ENCODE data around the gene SYNPO2.

Gene SYNPO2

DNA sequence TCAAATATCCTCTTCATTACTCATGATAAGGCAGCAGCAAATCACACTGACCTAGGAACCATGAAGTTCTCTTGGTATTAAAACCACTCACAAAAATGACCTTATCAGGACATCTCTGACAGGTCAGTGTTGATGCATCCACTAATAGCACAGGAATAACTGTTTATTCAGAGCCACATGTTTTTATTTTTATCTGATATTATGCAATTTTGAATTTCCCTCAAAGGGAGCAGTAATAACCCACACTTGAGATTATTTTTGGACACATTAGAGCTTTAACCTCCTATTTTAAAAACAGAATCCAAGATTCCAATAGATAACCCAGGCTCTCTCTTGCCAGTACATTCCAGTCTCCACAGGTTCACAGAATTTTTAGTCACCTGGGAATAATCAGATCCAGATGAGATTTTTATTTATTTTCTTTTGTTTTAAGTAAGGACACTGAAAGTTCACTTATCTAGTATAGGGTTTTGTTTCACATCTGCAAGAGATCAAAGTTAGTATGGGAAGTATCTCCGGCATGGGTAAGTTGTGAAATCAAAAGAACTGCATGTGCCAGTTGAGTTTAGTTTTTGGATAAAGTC lies 210.7 kb downstream of the SYNPO2 start:
- Histone ChIP-seq H3K36me3 (ENCODE audit: control insufficient read depth, insufficient read depth, low read length) (no peaks in the 10 kb centered on the region), H3K9me3 (ENCODE audit: control insufficient read depth, insufficient read depth, low read length) (no peaks in the 10 kb centered on the region), H3K4me1 (ENCODE audit: control insufficient read depth, insufficient read depth, low read length) (no peaks in the 10 kb centered on the region; the same call in 1 of the 2 replicates), H3K27me3 (ENCODE audit: control insufficient read depth, insufficient read depth, low read length) (no peaks in the 10 kb centered on the region), H3K4me3 (ENCODE audit: low read length) (no peak overlapping the region), H3K27ac (ENCODE audit: low read length) (no peak overlapping the region)
- no peak for DNase-seq (ENCODE audit: low read depth, low spot score)
- WGBS (ENCODE audit: insufficient coverage, insufficient read length) = no CpG with 5 or more reads among the region's 1 CpG

DNA sequence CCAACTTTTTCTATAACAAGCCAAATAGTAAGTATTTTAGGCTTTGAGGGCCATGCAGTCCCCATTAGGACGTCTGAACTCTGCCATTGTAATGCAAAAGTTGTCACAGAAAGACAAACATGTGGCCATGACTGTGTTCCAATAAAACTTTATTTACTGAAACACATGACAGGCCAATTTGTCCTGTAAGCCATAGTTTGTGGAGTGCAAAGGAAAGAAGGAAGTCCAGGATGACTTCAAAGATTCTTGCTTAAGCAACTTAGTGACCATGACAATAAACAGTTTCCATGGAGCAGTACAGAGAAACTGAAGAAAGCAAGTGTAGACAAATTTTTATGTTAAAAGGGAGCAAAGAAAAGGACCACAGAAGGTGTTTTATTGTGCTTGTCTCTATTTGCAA lies 212.0 kb downstream of the SYNPO2 start:
- no peak for DNase-seq (ENCODE audit: low read depth, low spot score)
- WGBS (ENCODE audit: insufficient coverage, insufficient read length) = no CpG with 5 or more reads among the region's 1 CpG
- H3K27ac ChIP-seq (ENCODE audit: low read length) = no peak overlapping the region
- no peaks in the 10 kb centered on the region for H3K27me3 ChIP-seq (ENCODE audit: control insufficient read depth, insufficient read depth, low read length)
- H3K4me1 ChIP-seq (ENCODE audit: control insufficient read depth, insufficient read depth, low read length) = no peaks in the 10 kb centered on the region; the same call in 1 of the 2 replicates
- no peaks in the 10 kb centered on the region for H3K36me3 ChIP-seq (ENCODE audit: control insufficient read depth, insufficient read depth, low read length)
- no peaks in the 10 kb centered on the region for H3K9me3 ChIP-seq (ENCODE audit: control insufficient read depth, insufficient read depth, low read length)
- H3K4me3 ChIP-seq (ENCODE audit: low read length) = no peak overlapping the region

DNA sequence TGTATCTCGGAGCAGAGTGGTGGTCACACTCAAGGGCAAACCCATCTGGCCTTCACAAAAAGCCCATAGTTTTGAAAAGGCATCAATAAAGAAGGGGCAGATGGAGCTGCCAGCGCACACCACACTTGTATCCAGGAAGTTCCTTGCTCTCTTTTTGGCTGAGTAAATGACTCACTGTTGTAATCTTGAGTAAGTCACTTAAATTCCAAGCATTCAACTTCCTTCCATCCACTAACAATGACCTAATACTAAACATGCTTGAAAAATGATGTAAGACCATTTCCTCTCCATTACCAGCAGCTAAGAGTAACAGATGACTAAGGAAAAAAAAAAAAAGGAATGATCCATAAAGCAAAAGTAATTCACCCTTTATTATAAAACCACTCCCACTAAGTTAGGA lies 214.6 kb downstream of the SYNPO2 start:
- no CpG with 5 or more reads among the region's 2 CpGs for WGBS (ENCODE audit: insufficient coverage, insufficient read length)
- DNase-seq (ENCODE audit: low read depth, low spot score) = no peak
- Histone ChIP-seq H3K4me1 (ENCODE audit: control insufficient read depth, insufficient read depth, low read length) (no peaks in the 10 kb centered on the region; the same call in 1 of the 2 replicates), H3K4me3 (ENCODE audit: low read length) (no peak overlapping the region), H3K36me3 (ENCODE audit: control insufficient read depth, insufficient read depth, low read length) (no peaks in the 10 kb centered on the region), H3K9me3 (ENCODE audit: control insufficient read depth, insufficient read depth, low read length) (no peaks in the 10 kb centered on the region), H3K27ac (ENCODE audit: low read length) (no peak overlapping the region), H3K27me3 (ENCODE audit: control insufficient read depth, insufficient read depth, low read length) (no peaks in the 10 kb centered on the region)

DNA sequence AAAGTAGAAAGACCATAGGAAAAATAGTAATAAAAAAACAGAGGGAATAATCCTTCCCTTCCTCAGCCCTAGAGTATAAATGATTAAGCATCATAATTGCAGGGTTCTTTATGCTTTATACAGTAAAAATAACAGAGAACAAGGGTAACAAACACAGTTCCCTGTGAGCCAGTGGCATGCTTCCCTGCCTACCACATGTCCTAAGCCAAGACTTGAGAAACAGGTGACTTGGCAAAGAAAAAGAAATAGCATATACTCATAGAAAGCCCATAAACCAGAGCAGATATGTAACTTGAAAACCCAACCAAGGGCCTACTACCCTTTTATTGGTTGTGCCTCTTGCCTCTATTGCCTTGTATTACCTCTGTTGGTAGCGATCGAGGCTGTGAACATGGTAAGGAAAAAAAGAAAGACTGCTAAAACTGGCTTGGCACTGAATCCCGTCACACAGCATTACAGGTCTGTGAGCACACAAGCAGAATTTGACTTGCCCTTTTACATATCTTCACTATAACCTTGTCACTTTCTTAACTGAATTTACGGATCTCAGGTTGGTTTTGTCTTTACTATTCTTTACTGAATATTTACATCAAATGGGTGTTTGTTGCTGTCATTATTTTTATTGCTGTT lies 216.1 kb downstream of the SYNPO2 start:
- no peak overlapping the region for H3K27ac ChIP-seq (ENCODE audit: low read length)
- H3K4me1 ChIP-seq (ENCODE audit: control insufficient read depth, insufficient read depth, low read length) = no peaks in the 10 kb centered on the region; the same call in 1 of the 2 replicates
- WGBS (ENCODE audit: insufficient coverage, insufficient read length) = no CpG with 5 or more reads among the region's 4 CpGs

DNA sequence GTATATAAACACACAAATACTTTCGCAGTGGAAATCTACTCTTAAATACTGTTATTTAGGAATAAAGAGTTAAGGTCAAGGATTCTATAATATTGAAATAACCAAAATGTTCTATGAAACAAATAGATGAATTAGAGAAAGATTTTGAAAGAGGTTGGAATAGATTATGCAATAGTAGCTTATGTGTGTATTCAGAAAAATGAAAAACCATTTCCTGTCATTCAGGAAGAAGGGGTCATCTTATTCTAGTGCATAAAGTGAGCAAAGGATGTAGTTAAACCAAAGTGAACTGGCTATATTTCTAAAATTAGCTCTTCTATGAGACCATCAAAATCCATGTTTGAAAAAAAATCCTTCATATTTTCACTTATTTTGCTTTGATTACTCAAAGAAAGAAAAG lies 217.0 kb downstream of the SYNPO2 start:
- Histone ChIP-seq H3K27ac (ENCODE audit: low read length) (no peak overlapping the region), H3K36me3 (ENCODE audit: control insufficient read depth, insufficient read depth, low read length) (no peaks in the 10 kb centered on the region), H3K4me3 (ENCODE audit: low read length) (no peak overlapping the region), H3K27me3 (ENCODE audit: control insufficient read depth, insufficient read depth, low read length) (no peaks in the 10 kb centered on the region), H3K9me3 (ENCODE audit: control insufficient read depth, insufficient read depth, low read length) (no peaks in the 10 kb centered on the region), H3K4me1 (ENCODE audit: control insufficient read depth, insufficient read depth, low read length) (no peaks in the 10 kb centered on the region; the same call in 1 of the 2 replicates)
- no peak for DNase-seq (ENCODE audit: low read depth, low spot score)
- WGBS (ENCODE audit: insufficient coverage, insufficient read length) = no CpG with 5 or more reads among the region's 1 CpG

More for the DNA sequence above, 216.1 kb downstream of the SYNPO2 start:
- Histone ChIP-seq H3K27me3 (ENCODE audit: control insufficient read depth, insufficient read depth, low read length) (no peaks in the 10 kb centered on the region), H3K36me3 (ENCODE audit: control insufficient read depth, insufficient read depth, low read length) (no peaks in the 10 kb centered on the region), H3K9me3 (ENCODE audit: control insufficient read depth, insufficient read depth, low read length) (no peaks in the 10 kb centered on the region), H3K4me3 (ENCODE audit: low read length) (no peak overlapping the region)
- no peak for DNase-seq (ENCODE audit: low read depth, low spot score)

DNA sequence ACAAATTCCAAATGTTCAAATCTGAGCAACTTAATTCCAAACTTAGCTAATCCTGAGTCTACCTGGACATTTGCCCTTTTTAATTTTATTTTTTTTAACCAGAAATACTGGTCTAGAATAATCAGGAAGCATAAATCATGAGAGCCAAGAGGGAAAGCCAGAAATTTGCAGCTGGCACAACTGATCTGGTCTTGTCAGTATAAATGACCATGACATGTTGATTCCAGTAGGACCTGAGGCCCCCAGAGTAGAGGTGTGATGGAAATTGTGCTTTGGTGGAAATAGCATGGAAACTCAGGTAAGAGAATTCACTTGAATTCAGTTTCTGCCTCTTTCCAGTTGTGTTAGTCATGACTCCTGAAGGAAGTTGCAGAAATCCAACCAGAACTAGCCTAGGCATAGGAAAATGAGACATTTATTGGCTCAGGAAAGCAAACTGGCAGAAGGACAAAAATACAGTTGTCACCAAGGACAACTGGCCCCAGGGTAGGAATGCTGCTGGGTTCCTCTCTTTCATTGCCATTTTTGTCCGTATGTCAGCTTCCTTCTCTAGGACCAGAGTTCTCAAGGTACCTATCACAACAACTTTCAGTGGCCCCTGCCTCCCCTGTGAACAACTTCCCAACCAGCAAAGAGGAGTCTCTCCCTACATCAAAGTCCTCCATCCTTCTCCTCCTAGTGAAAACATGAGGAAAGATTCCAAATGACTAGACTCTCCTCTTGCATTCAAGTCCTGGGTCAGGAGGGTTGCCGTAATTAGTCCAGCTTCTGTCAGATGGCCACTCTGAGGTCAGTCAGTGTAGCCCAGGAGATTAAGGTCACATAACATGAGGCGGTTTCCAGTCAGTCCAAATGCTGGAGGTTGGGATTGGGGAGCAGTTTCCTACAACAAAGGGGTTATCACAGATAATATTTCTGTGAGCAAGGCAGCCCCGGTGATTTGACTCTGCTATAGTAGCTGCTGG lies 217.7 kb downstream of the SYNPO2 start:
- H3K27me3 ChIP-seq (ENCODE audit: control insufficient read depth, insufficient read depth, low read length) = no peaks in the 10 kb centered on the region
- no peak overlapping the region for H3K4me3 ChIP-seq (ENCODE audit: low read length)
- DNase-seq (ENCODE audit: low read depth, low spot score) = no peak
- H3K27ac ChIP-seq (ENCODE audit: low read length) = no peak overlapping the region
- WGBS (ENCODE audit: insufficient coverage, insufficient read length) = no CpG with 5 or more reads among the region's 4 CpGs
- H3K9me3 ChIP-seq (ENCODE audit: control insufficient read depth, insufficient read depth, low read length) = no peaks in the 10 kb centered on the region
- H3K4me1 ChIP-seq (ENCODE audit: control insufficient read depth, insufficient read depth, low read length) = no peaks in the 10 kb centered on the region; the same call in 1 of the 2 replicates
- H3K36me3 ChIP-seq (ENCODE audit: control insufficient read depth, insufficient read depth, low read length) = no peaks in the 10 kb centered on the region

DNA sequence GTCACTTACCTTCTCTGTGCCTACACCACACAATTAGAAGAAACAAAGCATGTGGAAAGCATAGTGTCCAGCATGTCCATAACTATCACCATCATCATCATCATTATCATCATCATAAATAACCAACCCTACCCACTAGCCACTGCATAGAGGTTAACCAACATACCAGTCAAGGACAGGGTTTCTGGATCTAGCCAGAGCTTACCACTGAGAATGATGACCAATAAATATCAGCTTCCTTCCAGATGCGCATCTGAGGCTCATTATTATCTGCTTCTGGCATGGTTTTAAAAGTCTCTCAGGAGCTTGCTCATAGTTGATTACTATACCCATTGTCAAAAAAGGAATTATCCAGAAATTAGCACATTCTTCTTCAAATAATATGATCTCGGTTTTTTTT lies 221.5 kb downstream of the SYNPO2 start:
- WGBS (ENCODE audit: insufficient coverage, insufficient read length) = no CpG with 5 or more reads among the region's 2 CpGs
- no peaks in the 10 kb centered on the region for H3K4me1 ChIP-seq (ENCODE audit: control insufficient read depth, insufficient read depth, low read length)
- H3K36me3 ChIP-seq (ENCODE audit: control insufficient read depth, insufficient read depth, low read length) = no peaks in the 10 kb centered on the region
- no peaks in the 10 kb centered on the region for H3K9me3 ChIP-seq (ENCODE audit: control insufficient read depth, insufficient read depth, low read length)
- no peak for DNase-seq (ENCODE audit: low read depth, low spot score)
- H3K27me3 ChIP-seq (ENCODE audit: control insufficient read depth, insufficient read depth, low read length) = no peaks in the 10 kb centered on the region
- no peak overlapping the region for H3K4me3 ChIP-seq (ENCODE audit: low read length)
- H3K27ac ChIP-seq (ENCODE audit: low read length) = no peak overlapping the region

Measured in iPS DF 6.9 (cell line).